M059J (cell line): Measurements from ENCODE around the gene CCDC50. TPM values are rescaled to one million over a fixed set of nuclear protein-coding genes. Genes with fewer than 3 reads are reported as not detected.

Experiments
- DNase-seq: peaks from one replicate; pipeline ENCODE4 v3.0.0-alpha.2; 2012; ENCODE audit warnings: low read depth
- total RNA-seq: library from RNA; depleted of rRNA; stranded (reverse); fragments of >200 nt; shearing (Covaris generic); gene quantifications from 2 replicates; pipeline ENCODE4 v1.2.3, GENCODE V29; 2014; rRNA removed

Gene CCDC50, protein sequence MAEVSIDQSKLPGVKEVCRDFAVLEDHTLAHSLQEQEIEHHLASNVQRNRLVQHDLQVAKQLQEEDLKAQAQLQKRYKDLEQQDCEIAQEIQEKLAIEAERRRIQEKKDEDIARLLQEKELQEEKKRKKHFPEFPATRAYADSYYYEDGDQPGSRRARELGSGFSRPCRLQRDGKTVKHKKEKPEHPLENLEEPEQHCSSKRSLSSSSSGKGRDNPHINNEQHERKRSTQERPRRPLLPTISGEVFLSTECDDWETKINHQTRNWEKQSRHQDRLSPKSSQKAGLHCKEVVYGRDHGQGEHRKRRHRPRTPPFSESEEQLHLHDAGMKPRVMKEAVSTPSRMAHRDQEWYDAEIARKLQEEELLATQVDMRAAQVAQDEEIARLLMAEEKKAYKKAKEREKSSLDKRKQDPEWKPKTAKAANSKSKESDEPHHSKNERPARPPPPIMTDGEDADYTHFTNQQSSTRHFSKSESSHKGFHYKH
- total RNA-seq = 184 and 195 TPM in 2 replicates

- DNase-seq = peak; percentile 85
Measured at GRCh38 chr3:191328962-191329653, at the start of gene CCDC50. Gene CCDC50, plus strand, starts transcription at chr3:191329394. Its CDS starts 281 bp downstream, at chr3:191329675.

GRCh38 chr3:191280111-191280510 lies 49.1 kb upstream of the CCDC50 start:
- no peak for DNase-seq

- no peak for DNase-seq
Measured at GRCh38 chr3:191280882-191281281, 48.3 kb upstream of the CCDC50 start.

DNA sequence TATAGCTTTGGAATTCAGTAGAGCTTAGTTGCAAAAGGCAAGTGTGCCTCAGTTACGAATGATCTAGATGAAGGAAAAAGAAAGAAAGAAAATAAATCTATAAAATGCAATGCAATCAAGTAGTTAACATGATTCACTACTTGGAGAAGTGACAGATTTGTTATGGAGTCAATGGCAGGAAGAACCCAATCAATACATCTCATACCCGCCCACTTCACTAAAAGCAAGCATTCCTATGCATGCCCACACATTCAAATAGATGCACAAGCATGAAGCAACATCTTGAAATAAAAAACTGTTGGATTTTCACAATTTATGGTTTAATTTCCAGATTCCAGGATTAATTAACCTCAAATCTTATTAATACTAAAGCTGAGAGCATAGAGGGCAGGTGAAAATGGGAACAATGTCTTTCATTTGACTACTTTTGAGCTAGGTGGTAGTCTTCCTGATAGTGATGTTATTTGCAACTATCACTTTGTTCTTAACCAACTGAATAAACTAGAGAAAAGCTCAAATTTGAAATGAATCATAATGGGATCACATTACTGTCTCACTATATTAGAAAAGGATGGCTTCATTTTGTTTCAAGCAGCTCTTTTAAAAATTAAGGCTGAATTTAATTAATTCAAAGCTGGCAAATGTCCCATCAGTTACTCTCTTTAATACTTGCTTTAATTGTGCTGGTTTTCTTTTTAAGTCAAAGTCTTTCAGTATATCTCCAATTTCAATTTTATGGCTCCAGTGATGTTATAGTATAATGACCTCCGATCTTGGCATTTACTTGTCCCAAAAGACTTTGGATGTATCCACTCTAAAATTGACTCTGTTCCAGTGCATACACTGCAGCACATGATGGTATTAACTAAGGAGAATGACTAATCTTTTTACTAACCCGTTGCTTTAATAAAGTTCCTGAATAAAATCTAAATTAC lies 46.7 kb upstream of the CCDC50 start:
- DNase-seq = peak; percentile 20

GRCh38 chr3:191283400-191283799 lies 45.8 kb upstream of the CCDC50 start:
- no peak for DNase-seq

DNA sequence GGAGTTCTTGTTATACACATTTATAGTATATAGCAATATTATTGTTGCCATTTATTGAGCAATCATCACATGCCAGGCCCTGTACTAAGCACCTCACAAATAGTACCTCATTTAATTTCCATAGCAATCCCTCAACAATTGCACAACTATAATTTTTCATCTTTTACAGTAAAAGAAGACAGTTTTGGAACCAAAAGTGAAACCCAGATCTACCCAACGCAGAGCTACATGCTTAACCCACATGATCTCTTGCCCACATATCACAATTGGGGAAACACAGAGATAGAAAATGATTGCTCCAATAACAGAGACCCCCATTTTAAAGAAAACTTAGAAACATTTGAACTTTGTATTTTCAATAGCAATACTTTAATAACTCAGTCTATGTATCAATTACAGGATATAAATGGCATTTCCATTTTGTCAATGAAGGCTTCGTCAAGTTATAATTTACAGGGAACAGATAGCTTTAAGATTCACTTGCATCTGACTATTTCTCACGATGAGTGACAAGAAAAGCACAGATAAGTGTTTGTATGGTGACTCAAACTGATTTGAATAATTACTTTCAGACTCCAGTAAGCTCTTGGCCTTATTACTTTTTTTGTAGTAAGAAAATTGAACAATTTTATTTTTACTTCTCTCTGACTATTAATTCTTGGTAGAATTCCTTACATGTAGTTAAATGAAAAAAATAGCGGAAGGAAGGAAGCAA lies 38.7 kb upstream of the CCDC50 start:
- peak; percentile 45 for DNase-seq

DNA sequence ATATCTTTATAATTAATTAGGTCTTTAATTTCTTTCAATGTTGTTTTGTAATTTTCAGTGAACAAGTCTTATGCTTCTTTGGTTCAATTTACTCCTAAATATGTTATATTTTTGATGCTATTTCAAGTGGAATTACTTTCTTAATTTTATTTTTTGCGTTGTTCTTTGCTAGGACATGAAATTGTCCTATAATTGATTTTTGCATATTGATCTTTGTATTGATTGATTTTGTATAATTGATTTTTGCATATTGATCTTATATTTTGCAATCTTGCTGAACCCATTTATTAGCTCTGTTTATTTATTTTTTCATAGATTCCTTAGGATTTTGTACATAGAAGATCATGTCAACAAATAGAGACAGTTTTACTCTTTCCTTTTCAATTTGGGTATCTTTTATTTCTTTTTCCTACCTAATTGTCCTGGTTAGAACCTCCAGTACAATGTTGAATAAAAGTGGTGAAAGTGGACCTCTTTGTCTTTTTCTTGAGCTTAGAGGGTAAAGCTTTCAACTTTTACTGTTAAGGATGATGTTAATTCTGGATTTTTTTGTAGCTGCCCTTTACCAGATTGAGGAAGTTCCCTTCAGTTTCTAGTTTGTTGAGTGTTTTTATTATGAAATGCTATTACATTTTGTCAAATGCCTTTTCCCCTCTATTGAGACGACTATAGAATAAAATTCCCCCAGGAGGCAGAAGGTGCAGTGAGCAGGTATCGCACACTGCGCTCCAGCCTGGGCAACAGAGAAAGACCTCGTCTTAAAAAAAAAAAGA lies 36.8 kb upstream of the CCDC50 start:
- no peak for DNase-seq

DNA sequence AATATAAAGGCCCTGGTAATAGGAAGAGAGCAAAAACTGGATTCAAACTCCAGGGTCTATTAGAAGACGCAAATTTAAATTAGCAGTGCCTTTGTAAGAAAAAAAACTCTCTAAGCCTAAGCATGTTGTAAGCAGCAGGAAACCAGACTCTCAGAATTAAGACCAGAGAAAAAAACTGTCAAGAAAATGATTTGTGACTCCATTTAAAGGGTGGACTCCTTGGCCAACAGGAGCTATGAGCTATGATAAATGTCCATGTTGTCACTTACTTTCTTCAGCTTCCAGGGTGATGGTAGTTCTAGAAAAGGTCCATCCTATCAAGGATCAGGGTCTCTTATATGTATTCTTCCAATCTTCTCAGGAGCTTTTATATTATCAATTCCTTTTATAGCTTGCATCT lies 34.9 kb upstream of the CCDC50 start:
- DNase-seq = no peak

DNA sequence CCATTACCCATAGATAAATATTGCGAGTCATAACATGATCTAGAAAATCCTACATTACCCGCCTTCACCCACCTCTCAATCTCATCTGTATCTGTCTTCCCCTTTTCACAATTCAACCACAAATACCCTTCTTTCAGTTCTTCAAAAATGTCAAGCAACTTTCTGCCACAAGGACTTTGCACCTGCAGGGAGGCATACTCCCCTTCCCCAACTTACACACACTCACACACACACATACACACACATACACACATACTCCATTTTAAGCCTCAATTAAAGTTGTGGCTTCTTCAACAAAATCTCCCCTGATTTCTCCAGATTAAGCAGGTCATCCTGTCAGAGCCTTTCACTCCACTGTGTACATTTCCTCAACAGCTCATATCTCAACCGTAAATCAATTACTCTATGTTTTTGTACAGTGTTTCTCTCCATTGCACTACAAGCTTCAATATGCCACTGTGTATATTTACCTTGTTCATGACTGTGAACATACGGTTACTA lies 33.1 kb upstream of the CCDC50 start:
- no peak for DNase-seq

GRCh38 chr3:191298846-191299245 lies 30.3 kb upstream of the CCDC50 start:
- no peak for DNase-seq

DNA sequence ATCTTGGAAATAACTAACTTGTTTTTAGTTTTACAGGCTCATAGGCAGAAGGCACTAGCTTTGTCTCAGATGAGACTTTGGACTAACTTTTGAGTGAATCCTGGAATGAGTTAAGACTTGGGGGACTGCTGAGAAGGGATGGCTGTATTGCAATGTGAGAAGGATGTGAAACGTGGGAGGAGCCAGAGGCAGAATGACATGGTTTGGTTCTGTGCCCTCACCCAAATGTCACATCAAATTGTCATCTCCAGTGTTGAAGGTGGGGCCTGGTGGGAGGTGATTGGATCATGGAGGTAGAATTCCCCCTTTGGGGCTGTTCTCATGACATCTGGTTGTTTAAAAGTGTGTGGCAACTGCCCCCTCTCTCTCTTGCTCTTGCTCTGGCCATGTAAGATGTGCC lies 28.8 kb upstream of the CCDC50 start:
- no peak for DNase-seq

DNA sequence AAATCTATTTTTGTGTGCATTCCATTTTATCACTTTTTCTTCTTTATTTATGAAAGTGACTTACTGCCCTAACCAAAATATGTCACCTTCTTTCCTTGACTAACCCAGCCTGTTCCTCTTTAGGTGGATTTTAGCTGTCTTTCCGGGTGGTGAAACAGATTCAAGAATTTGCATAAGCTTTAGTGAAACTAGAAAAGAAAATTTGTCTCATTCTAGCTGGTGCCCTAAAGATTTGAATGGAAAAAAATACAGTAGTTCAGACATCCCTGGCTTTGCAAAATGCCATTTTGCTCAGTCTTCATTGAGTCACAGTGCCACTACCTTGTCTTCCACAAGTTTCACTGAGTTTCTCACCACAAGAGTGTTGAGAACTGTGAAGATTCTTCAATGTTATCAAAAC lies 28.2 kb upstream of the CCDC50 start:
- no peak for DNase-seq

GRCh38 chr3:191301782-191302411 lies 27.3 kb upstream of the CCDC50 start:
- no peak for DNase-seq

- DNase-seq = no peak
Measured at GRCh38 chr3:191302451-191302850, 26.7 kb upstream of the CCDC50 start.

DNA sequence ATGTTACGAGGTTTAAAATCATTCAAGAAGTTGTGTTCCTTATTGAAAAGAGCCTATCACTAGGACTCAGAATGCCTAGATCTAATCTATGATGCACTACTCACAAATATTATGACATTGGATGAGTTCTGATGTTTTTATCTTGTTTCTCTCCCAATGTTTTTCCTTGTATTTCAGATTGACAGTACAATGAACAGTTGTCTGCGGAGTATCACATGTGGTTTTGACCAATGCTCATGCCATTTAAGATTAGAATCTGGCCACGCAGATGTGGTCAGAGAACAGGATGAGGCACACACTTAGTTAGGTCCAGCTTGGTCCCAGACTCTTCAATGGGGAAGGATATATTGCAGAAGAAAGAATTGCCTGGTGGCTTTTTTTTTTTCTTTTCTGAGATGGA lies 25.6 kb upstream of the CCDC50 start:
- peak; percentile 56 for DNase-seq

GRCh38 chr3:191306428-191306827 lies 22.8 kb upstream of the CCDC50 start:
- DNase-seq = peak; percentile 9

DNA sequence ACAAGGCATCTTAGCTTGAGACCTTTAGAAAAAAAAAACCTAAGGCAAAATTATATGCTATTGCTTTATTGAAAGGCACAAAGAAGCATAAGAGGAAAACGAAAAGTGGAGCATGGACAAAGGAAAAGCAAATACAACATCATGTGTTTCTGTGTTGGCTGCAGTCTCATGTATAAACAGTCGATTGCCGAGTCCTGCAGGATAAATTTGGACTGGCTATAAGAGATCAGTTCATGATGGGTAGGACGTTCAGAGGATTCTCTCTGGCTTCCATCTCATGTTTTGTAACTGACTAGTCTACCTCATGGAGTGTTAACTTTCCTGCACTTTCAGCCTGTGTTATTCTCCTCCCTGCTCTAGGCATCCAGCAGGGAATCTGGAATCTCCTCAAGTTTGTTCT lies 21.9 kb upstream of the CCDC50 start:
- no peak for DNase-seq

- no peak for DNase-seq
Measured at GRCh38 chr3:191313296-191313695, 15.9 kb upstream of the CCDC50 start.

GRCh38 chr3:191314109-191314728 lies 15.0 kb upstream of the CCDC50 start:
- DNase-seq = no peak
